CD4-positive, alpha-beta T cell (primary cell): ENCODE measurements around the gene IRAK2. TPM values are rescaled to one million over a fixed set of nuclear protein-coding genes. Genes with fewer than 3 reads are reported as not detected.
"Not testable (repeated sequence)": the region's sequence is repeated elsewhere in the genome, so short reads cannot be mapped to it uniquely, and the experiment has no call there.

Source experiments
- ATAC-seq: fragments of 200-7000 bp; cut with Tn5 transposase; one replicate; pipeline ENCODE4 v1.10.0; 2022; ENCODE audit warnings: mild to moderate bottlenecking; ENCODE audit not compliant: poor library complexity
- CTCF ChIA-PET: fragments of 350-600 bp; sonication (Branson Sonifier 250); formaldehyde crosslinking; loops from one replicate; lab custom pipeline; 2021; ENCODE audit warnings: antibody characterized with exemption, inconsistent platforms; lab: Charles Lee
- POLR2A ChIA-PET: fragments of 350-600 bp; sonication (Branson Sonifier 250); formaldehyde crosslinking; loops from one replicate; lab custom pipeline; 2021; ENCODE audit warnings: antibody characterized with exemption, inconsistent platforms; lab: Charles Lee
- DNase-seq, 14 experiments: peaks; one replicate each; pipeline ENCODE4 v3.0.0-alpha.2; 2013 to 2020; ENCODE audit warnings: mixed read lengths in 2 of 14
- H3K27ac ChIP-seq, 2 donors: one replicate each; pipeline versions ENCODE4 v1.5.1 to v1.7.0; 2013; ENCODE audit warnings: low read length in 2 of 2, low read depth in 1 of 2, mild to moderate bottlenecking in 1 of 2
- H3K27me3 ChIP-seq, 2 experiments: 1 replicate in 1 of 2; 2 replicates in 1 of 2; pipeline versions ENCODE4 v1.6.1 to v1.7.0; 2013; ENCODE audit warnings: low read length in 2 of 2, control low read depth in 1 of 2, mild to moderate bottlenecking in 1 of 2, moderate library complexity in 1 of 2; ENCODE audit not compliant: insufficient read depth in 2 of 2, control insufficient read depth in 1 of 2
- H3K36me3 ChIP-seq: one replicate; pipeline ENCODE4 v1.6.1; 2013; ENCODE audit warnings: low read length, control low read depth; ENCODE audit not compliant: insufficient read depth
- H3K4me1 ChIP-seq: one replicate; pipeline ENCODE4 v1.6.1; 2013; ENCODE audit warnings: low read length, control low read depth; ENCODE audit not compliant: insufficient read depth
- H3K4me3 ChIP-seq: one replicate; pipeline ENCODE4 v1.5.1; 2013; ENCODE audit warnings: mild to moderate bottlenecking, low read length, moderate library complexity
- H3K9me3 ChIP-seq, 2 experiments: 1 replicate in 1 of 2; 2 replicates in 1 of 2; pipeline versions ENCODE4 v1.6.1 to v1.7.0; 2013; ENCODE audit warnings: low read length in 2 of 2, mild to moderate bottlenecking in 2 of 2, control low read depth in 1 of 2, moderate library complexity in 1 of 2; ENCODE audit not compliant: control insufficient read depth in 1 of 2, insufficient read depth in 1 of 2
- H3K27ac Mint-ChIP-seq: one replicate; pipeline ENCODE4 v1.8.0; 2020; ENCODE audit warnings: mixed read lengths
- H3K27me3 Mint-ChIP-seq: one replicate; pipeline ENCODE4 v1.8.0; 2021; ENCODE audit warnings: mixed read lengths
- H3K36me3 Mint-ChIP-seq: one replicate; pipeline ENCODE4 v1.8.0; 2021; ENCODE audit warnings: low read depth, mixed read lengths
- H3K4me1 Mint-ChIP-seq: one replicate; pipeline ENCODE4 v1.8.0; 2021; ENCODE audit warnings: low read depth, mixed read lengths
- H3K4me3 Mint-ChIP-seq: one replicate; pipeline ENCODE4 v1.8.0; 2020; ENCODE audit warnings: mild to moderate bottlenecking, mixed read lengths
- H3K9me3 Mint-ChIP-seq: one replicate; pipeline ENCODE4 v1.8.0; 2020; ENCODE audit warnings: mixed read lengths
- intact Hi-C, 2 experiments: fragments of 100-400 bp; cut with DNase I in 1 of 2; cut with micrococcal nuclease in 1 of 2; formaldehyde crosslinking; loops; one replicate each; pipeline versions ENCODE4 v1.15.1 to v1.9.0; 2023 to 2025; cut with DNase I, micrococcal nuclease
- total RNA-seq, 174 experiments: library from RNA in 2 of 174; stranded (reverse) in 2 of 174; gene quantifications; one replicate each; pipeline ENCODE4 v1.2.3 and lab custom pipeline; 2021 to 2026
- TF ChIP-seq, protein P1 (sequence below): fragments of 200-600 bp; IDR thresholded peaks from one replicate; pipeline ENCODE4 v1.8.0; 2022; ENCODE audit warnings: antibody characterized with exemption, mild to moderate bottlenecking

Gene IRAK2
- total RNA-seq, 2 experiments from 2014 or later, result 1.4 to 1.6 TPM

DNA sequence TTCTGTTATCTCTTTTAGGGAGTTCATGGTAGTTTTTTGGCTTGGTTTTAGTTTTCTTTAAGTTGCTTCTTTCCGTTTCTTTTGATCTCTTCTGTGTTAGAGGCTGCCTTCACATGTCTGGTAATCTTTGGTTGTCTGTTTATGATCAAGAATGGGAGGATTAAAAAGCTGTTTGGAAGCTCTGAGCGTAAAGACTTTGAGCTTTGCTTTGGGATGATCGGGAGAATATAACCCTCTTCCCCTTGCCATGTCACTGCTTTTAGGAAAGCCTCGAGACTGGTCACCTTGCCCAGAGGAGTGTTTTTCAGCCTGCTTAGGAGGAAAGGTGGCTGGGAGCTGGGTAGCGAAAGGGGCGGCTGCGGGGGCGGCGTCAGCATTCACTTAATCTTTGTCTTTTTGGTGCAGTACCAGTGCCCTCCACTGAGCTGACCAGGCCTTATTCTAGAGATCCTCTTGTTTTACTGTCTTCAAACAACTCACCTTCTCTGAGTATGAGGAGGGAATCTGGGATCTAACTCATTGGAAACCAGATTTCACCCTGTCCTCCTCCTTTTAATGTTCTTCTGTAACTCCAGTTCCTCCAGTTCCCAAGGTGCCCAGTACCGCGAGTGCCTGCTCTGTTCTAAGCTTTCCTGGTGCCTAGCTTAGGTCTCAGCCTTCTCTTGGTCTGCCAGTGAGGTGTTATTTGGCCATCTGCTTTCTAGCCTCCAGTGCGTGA is 99.1 kb downstream of the IRAK2 start:
- H3K9me3 Mint-ChIP-seq, result no peaks in the 10 kb centered on the region
- H3K4me3 ChIP-seq, result peak overlapping the region; percentile 41
- H3K36me3 ChIP-seq, result peaks cover 65% of the 10 kb centered on the region

DNA sequence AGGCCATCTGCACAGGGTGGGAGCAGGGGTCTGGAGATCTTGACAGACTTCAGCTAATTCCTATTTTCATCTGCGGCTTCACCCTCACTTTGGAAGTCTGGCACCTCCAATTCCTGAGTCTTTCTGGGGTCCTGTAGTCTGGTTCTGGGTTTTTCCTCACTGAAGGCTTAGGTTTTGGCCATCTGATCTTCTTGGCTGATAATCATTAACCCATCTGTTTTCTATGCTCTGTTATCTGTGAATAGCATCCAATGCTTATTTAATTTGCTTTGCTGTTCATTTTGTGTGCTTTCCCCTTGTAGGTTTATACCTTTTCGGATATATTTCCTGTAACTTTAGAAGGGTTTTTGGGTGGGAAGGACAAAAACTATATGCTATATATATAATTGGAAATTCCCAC is 101.1 kb downstream of the IRAK2 start:
- DNase-seq (no peak), ATAC-seq (no peak)
- Mint-ChIP-seq H3K4me3 (peak overlapping the region; percentile 62), H3K27me3 (no peaks in the 10 kb centered on the region), H3K36me3 (peaks cover 83% of the 10 kb centered on the region), H3K4me1 (peaks cover 78% of the 10 kb centered on the region), H3K27ac (peak overlapping the region; percentile 77), H3K9me3 (no peaks in the 10 kb centered on the region)
- ChIA-PET POLR2A (interaction anchor here (0.7 kb wide), 1 partner anchor 18 kb away, joined by 3 read pairs; no protein-coding TSS in a partner anchor), CTCF (interaction anchor here (3.3 kb wide), 1 partner anchor 15 kb away, joined by 35 read pairs; the partner anchor contains the start of gene TATDN2)
- Histone ChIP-seq H3K9me3 (no peaks in the 10 kb centered on the region), H3K36me3 (peaks cover 66% of the 10 kb centered on the region), H3K27ac (no peak overlapping the region), H3K27me3 (no peaks in the 10 kb centered on the region), H3K4me1 (peaks cover 66% of the 10 kb centered on the region), H3K4me3 (no peak overlapping the region)
- TF ChIP-seq, protein P1, sequence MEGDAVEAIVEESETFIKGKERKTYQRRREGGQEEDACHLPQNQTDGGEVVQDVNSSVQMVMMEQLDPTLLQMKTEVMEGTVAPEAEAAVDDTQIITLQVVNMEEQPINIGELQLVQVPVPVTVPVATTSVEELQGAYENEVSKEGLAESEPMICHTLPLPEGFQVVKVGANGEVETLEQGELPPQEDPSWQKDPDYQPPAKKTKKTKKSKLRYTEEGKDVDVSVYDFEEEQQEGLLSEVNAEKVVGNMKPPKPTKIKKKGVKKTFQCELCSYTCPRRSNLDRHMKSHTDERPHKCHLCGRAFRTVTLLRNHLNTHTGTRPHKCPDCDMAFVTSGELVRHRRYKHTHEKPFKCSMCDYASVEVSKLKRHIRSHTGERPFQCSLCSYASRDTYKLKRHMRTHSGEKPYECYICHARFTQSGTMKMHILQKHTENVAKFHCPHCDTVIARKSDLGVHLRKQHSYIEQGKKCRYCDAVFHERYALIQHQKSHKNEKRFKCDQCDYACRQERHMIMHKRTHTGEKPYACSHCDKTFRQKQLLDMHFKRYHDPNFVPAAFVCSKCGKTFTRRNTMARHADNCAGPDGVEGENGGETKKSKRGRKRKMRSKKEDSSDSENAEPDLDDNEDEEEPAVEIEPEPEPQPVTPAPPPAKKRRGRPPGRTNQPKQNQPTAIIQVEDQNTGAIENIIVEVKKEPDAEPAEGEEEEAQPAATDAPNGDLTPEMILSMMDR, result no peak
- intact Hi-C loops, result loop anchor here in 1 of 2 experiments (2.0 to 10.0 kb wide), 3 partner anchors 17 to 241 kb away; partner anchors contain the start of genes BRK1, FANCD2 and TATDN2

More for the DNA sequence above, 99.1 kb downstream of the IRAK2 start:
- ChIA-PET CTCF (interaction anchor here (0.7 to 3.3 kb wide), 15 partner anchors 8 to 331 kb away, joined by 3 to 35 read pairs (median 6); partner anchors contain the start of genes IRAK2 and TATDN2), POLR2A (interaction anchor here (0.6 to 4.3 kb wide), 22 partner anchors 10 to 867 kb away, joined by 3 to 85 read pairs (median 6); partner anchors contain the start of genes ARPC4, CRELD1, EMC3 and JAGN1)
- Histone ChIP-seq H3K4me1 (peaks cover 63% of the 10 kb centered on the region), H3K27me3 (no peaks in the 10 kb centered on the region), H3K9me3 (no peaks in the 10 kb centered on the region), H3K27ac (peak overlapping the region; percentile 64 to 79)
- Mint-ChIP-seq H3K27me3 (no peaks in the 10 kb centered on the region), H3K36me3 (peaks cover 85% of the 10 kb centered on the region), H3K4me3 (peak overlapping the region; percentile 60), H3K27ac (peak overlapping the region; percentile 87), H3K4me1 (peaks cover 86% of the 10 kb centered on the region)
- intact Hi-C loops, result loop anchor here (1.0 to 10.0 kb wide), 7 partner anchors 15 to 239 kb away; partner anchors contain the start of genes TATDN2 (in 2 of the 2), BRK1 (in 1 of the 2), FANCD2 (in 1 of the 2) and IRAK2 (in 1 of the 2)
- peak; percentile 36 to 83 (median 64) for DNase-seq
- TF ChIP-seq, protein P1, result peak; percentile 68
- peak; percentile 93 for ATAC-seq

DNA sequence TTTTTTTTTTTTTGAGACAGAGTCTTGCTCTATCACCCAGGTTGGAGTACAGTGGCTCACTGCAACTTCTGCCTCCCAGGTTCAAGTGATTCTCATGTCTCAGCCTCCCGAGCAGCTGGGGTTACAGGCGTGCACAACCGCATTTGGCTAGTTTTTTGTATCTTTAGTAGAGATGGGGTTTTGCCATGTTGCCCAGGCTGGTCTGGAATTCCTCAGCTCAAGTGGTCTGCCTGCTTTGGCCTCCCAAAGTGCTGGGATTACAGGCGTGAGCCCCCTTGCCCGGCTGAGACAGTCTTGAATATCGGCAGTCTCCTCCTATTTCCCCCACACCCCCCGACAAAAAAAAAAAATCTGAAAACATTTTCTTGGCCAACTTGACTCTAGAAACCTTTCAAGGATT is 102.2 kb downstream of the IRAK2 start:
- H3K4me3 ChIP-seq, POLR2A ChIA-PET, ATAC-seq, H3K27ac ChIP-seq, DNase-seq, H3K27me3 Mint-ChIP-seq, CTCF ChIA-PET, H3K9me3 ChIP-seq, H3K9me3 Mint-ChIP-seq, H3K27me3 ChIP-seq: not testable (repeated sequence)
- peak overlapping the region; percentile 77 for H3K27ac Mint-ChIP-seq
- H3K36me3 ChIP-seq, result peaks cover 68% of the 10 kb centered on the region
- H3K4me1 ChIP-seq, result peaks cover 70% of the 10 kb centered on the region
- H3K36me3 Mint-ChIP-seq, result peaks cover 83% of the 10 kb centered on the region
- intact Hi-C loops, result loop anchor here in 1 of 2 experiments (10.0 kb wide), 2 partner anchors 152 to 242 kb away; partner anchors contain the start of genes BRK1 and FANCD2
- peaks cover 74% of the 10 kb centered on the region for H3K4me1 Mint-ChIP-seq
- H3K4me3 Mint-ChIP-seq, result peak overlapping the region; percentile 48
